HEK293 (cell line): ENCODE data around the gene AKAP11.

ENCODE experiments used
- CTCF ChIA-PET: fragments of 350-600 bp; formaldehyde crosslinking; extraction: SDS; loops from one replicate; lab custom pipeline; 2021; ENCODE audit warnings: antibody characterized with exemption; lab: Yijun Ruan, JAX
- POLR2A ChIA-PET: fragments of 300-600 bp; formaldehyde crosslinking; extraction: SDS; loops from one replicate; lab custom pipeline; 2020; ENCODE audit warnings: antibody characterized with exemption, inconsistent platforms; lab: Yijun Ruan, JAX
- H3K27ac ChIP-seq: fragments of 200-500 bp; sonication (Bioruptor generic); 2 replicates; pipeline ENCODE4 v1.5.1; 2014; ENCODE audit warnings: low read depth, low read length, control low read depth, inconsistent platforms; ENCODE audit errors: extremely low read depth
- H3K36me3 ChIP-seq, 2 experiments: fragments of 200-500 bp in 1 of 2; sonication (Bioruptor generic) in 1 of 2; 1 replicate in 1 of 2; 2 replicates in 1 of 2; pipeline ENCODE4 v1.5.1; 2014 to 2017; ENCODE audit warnings: inconsistent platforms in 2 of 2, low read length in 2 of 2; ENCODE audit not compliant: control insufficient read depth in 2 of 2, insufficient read depth in 1 of 2
- H3K4me1 ChIP-seq: fragments of 200-500 bp; sonication (Bioruptor generic); 2 replicates; pipeline ENCODE4 v1.5.1; 2014; ENCODE audit warnings: mild to moderate bottlenecking, low read length, inconsistent platforms; ENCODE audit not compliant: control insufficient read depth, insufficient read depth
- H3K4me3 ChIP-seq: 2 replicates; pipeline ENCODE4 v1.5.1; 2011; ENCODE audit warnings: low read depth, mild to moderate bottlenecking, control low read depth, low read length, moderate library complexity
- H3K9me3 ChIP-seq: fragments of 200-500 bp; sonication (Bioruptor generic); 2 replicates; pipeline ENCODE4 v1.5.1; 2014; ENCODE audit warnings: low read depth, low read length, inconsistent platforms; ENCODE audit not compliant: control insufficient read depth, insufficient read depth
- EGR2 ChIP-seq: fragments of 450-650 bp; formaldehyde crosslinking; IDR thresholded peaks from 2 replicates; pipeline ENCODE4 v1.5.1; 2016; ENCODE audit warnings: low read depth, missing biosample characterization, missing genetic modification characterization
- GLI2 ChIP-seq: fragments of 450-650 bp; formaldehyde crosslinking; IDR thresholded peaks from 2 replicates; pipeline ENCODE4; 2017; ENCODE audit warnings: missing biosample characterization, missing genetic modification characterization, low read depth, borderline replicate concordance
- HOXA7 ChIP-seq: sonication (generic); formaldehyde crosslinking; IDR thresholded peaks from 2 replicates; pipeline ENCODE4 v1.8.1; 2022; ENCODE audit warnings: missing genetic modification reagents, borderline replicate concordance
- INSM2 ChIP-seq: fragments of 450-650 bp; formaldehyde crosslinking; IDR thresholded peaks from 2 replicates; pipeline ENCODE4 v1.5.1; 2016; ENCODE audit warnings: missing biosample characterization, missing genetic modification characterization
- KLF9 ChIP-seq: fragments of 450-650 bp; formaldehyde crosslinking; IDR thresholded peaks from 2 replicates; pipeline ENCODE4 v1.5.1; 2016; ENCODE audit warnings: missing biosample characterization, missing genetic modification characterization, low read depth
- MYNN ChIP-seq: fragments of 450-650 bp; formaldehyde crosslinking; IDR thresholded peaks from 2 replicates; pipeline ENCODE4 v1.5.1; 2016; ENCODE audit warnings: missing biosample characterization, missing genetic modification characterization, borderline replicate concordance
- PBX3 ChIP-seq: sonication (generic); formaldehyde crosslinking; IDR thresholded peaks from 2 replicates; pipeline ENCODE4 v1.8.1; 2022; ENCODE audit warnings: mild to moderate bottlenecking, moderate library complexity, missing genetic modification reagents
- SALL2 ChIP-seq: fragments of 450-650 bp; formaldehyde crosslinking; IDR thresholded peaks from 2 replicates; pipeline ENCODE4 v1.5.0; 2017; ENCODE audit warnings: missing biosample characterization, mild to moderate bottlenecking, missing genetic modification characterization, borderline replicate concordance
- SCRT1 ChIP-seq: fragments of 450-650 bp; formaldehyde crosslinking; IDR thresholded peaks from 2 replicates; pipeline ENCODE4 v1.5.1; 2016; ENCODE audit warnings: missing biosample characterization, missing genetic modification characterization, borderline replicate concordance
- SCRT2 ChIP-seq: fragments of 450-650 bp; formaldehyde crosslinking; IDR thresholded peaks from 2 replicates; pipeline ENCODE4 v1.5.1; 2016; ENCODE audit warnings: missing biosample characterization, missing genetic modification characterization
- SETDB1 ChIP-seq: IDR thresholded peaks from one replicate; pipeline ENCODE4 v1.6.1; 2017; ENCODE audit warnings: mild to moderate bottlenecking, low read length, moderate library complexity, mixed read lengths; ENCODE audit not compliant: insufficient read length
- TCF7L2 ChIP-seq: IDR thresholded peaks from 2 replicates; pipeline ENCODE4 v1.6.1; 2011; ENCODE audit warnings: low read depth, mild to moderate bottlenecking, inconsistent platforms, low read length, moderate library complexity, borderline replicate concordance
- TRIM28 ChIP-seq: IDR thresholded peaks from 2 replicates; pipeline ENCODE4 v1.6.1; 2011; ENCODE audit warnings: low read length, control low read depth, borderline replicate concordance
- ZBTB20 ChIP-seq: fragments of 450-650 bp; formaldehyde crosslinking; IDR thresholded peaks from 2 replicates; pipeline ENCODE4 v1.5.1; 2016; ENCODE audit warnings: missing biosample characterization, missing genetic modification characterization
- ZFP41 ChIP-seq: fragments of 450-650 bp; formaldehyde crosslinking; IDR thresholded peaks from 2 replicates; pipeline ENCODE4 v1.5.1; 2016; ENCODE audit warnings: missing biosample characterization, missing genetic modification characterization, borderline replicate concordance
- ZNF146 ChIP-seq: fragments of 450-650 bp; formaldehyde crosslinking; IDR thresholded peaks from 2 replicates; pipeline ENCODE4 v1.5.1; 2016; ENCODE audit warnings: missing biosample characterization, missing genetic modification characterization
- ZNF16 ChIP-seq: fragments of 450-650 bp; formaldehyde crosslinking; IDR thresholded peaks from 2 replicates; pipeline ENCODE4 v1.5.1; 2016; ENCODE audit warnings: low read depth, missing biosample characterization, missing genetic modification characterization
- ZNF211 ChIP-seq: fragments of 450-650 bp; formaldehyde crosslinking; IDR thresholded peaks from 2 replicates; pipeline ENCODE4 v1.5.1; 2016; ENCODE audit warnings: low read depth, missing biosample characterization, missing genetic modification characterization
- ZNF223 ChIP-seq: fragments of 450-650 bp; formaldehyde crosslinking; IDR thresholded peaks from 2 replicates; pipeline ENCODE4 v1.5.1; 2016; ENCODE audit warnings: missing biosample characterization, missing genetic modification characterization
- ZNF366 ChIP-seq: fragments of 450-650 bp; formaldehyde crosslinking; conservative IDR thresholded peaks from 2 replicates; pipeline ENCODE4 v1.5.1; 2016; ENCODE audit warnings: missing biosample characterization, missing genetic modification characterization
- ZNF423 ChIP-seq: fragments of 450-650 bp; formaldehyde crosslinking; IDR thresholded peaks from 2 replicates; pipeline ENCODE4 v1.5.1; 2016; ENCODE audit warnings: missing biosample characterization, missing genetic modification characterization
- ZNF473 ChIP-seq: fragments of 450-650 bp; formaldehyde crosslinking; IDR thresholded peaks from 2 replicates; pipeline ENCODE4 v1.5.1; 2017; ENCODE audit warnings: missing biosample characterization, missing genetic modification characterization
- ZNF514 ChIP-seq: fragments of 450-650 bp; formaldehyde crosslinking; IDR thresholded peaks from 2 replicates; pipeline ENCODE4 v1.5.1; 2016; ENCODE audit warnings: missing biosample characterization, missing genetic modification characterization
- ZNF530 ChIP-seq: fragments of 450-650 bp; formaldehyde crosslinking; IDR thresholded peaks from 2 replicates; pipeline ENCODE4 v1.5.1; 2016; ENCODE audit warnings: low read depth, missing biosample characterization, missing genetic modification characterization
- ZNF571 ChIP-seq: fragments of 450-650 bp; formaldehyde crosslinking; IDR thresholded peaks from 2 replicates; pipeline ENCODE4 v1.5.0; 2017; ENCODE audit warnings: missing biosample characterization, missing genetic modification characterization
- ZNF585B ChIP-seq: fragments of 450-650 bp; formaldehyde crosslinking; IDR thresholded peaks from 2 replicates; pipeline ENCODE4 v1.5.1; 2016; ENCODE audit warnings: missing biosample characterization, missing genetic modification characterization
- ZNF621 ChIP-seq: fragments of 450-650 bp; formaldehyde crosslinking; IDR thresholded peaks from 2 replicates; pipeline ENCODE4 v1.5.1; 2017; ENCODE audit warnings: missing biosample characterization, missing genetic modification characterization
- ZNF626 ChIP-seq: fragments of 450-650 bp; sonication (Bioruptor Pico); formaldehyde crosslinking; IDR thresholded peaks from 2 replicates; pipeline ENCODE4 v1.5.1; 2018; ENCODE audit warnings: missing biosample characterization, missing genetic modification characterization, inconsistent platforms
- ZNF664 ChIP-seq: fragments of 450-650 bp; formaldehyde crosslinking; IDR thresholded peaks from 2 replicates; pipeline ENCODE4 v1.5.1; 2016; ENCODE audit warnings: missing biosample characterization, missing genetic modification characterization
- ZNF670 ChIP-seq: fragments of 450-650 bp; formaldehyde crosslinking; IDR thresholded peaks from 2 replicates; pipeline ENCODE4 v1.5.1; 2016; ENCODE audit warnings: missing biosample characterization, missing genetic modification characterization, low read depth
- ZNF791 ChIP-seq: fragments of 450-650 bp; formaldehyde crosslinking; IDR thresholded peaks from 2 replicates; pipeline ENCODE4 v1.5.1; 2016; ENCODE audit warnings: missing biosample characterization, missing genetic modification characterization
- TF ChIP-seq, protein P1 (sequence below): fragments of 450-650 bp; formaldehyde crosslinking; IDR thresholded peaks from 2 replicates; pipeline ENCODE4 v1.5.1; 2017; ENCODE audit warnings: missing biosample characterization, missing genetic modification characterization
- TF ChIP-seq, protein P2 (sequence below): fragments of 450-650 bp; formaldehyde crosslinking; IDR thresholded peaks from 2 replicates; pipeline ENCODE4; 2016; ENCODE audit warnings: missing biosample characterization, missing genetic modification characterization

AKAP11 gene

DNA sequence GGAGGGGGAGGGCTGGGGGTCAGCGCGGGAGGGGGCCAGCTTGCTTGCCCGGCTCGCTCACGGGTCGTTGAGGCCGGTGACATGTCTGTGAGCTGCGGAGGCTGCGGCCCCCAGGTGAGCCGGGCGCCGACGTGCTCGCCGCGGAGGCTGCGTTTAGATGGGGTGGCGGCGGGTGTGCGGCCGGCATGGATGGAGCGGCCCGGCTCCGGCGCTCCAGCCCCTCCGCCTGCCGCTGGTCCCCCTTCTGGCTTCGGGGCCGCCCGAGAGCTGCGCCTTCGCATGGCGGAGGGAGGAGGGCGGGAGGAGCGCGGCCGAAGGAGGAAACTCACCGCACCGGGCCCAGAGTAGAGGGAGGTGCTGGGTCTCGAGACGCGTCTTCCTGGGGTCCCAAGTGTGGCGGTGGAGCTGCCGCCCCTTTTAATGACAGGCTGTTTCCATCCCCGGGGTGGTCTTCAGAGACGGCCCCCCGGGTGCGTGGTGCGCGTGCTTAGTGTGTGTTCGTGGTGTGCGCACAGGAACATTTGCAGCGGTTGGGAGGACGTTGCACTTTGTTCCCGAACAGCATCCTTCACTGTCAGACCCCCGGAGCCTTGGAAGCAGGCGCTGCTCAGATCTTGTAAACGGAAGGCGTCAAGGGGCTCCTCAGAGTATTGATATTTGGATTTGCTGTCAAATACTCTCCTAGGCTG is at the start of gene AKAP11:
AKAP11 (plus strand) TSS at position 38 of the 689 bp plus-strand sequence. CDS start 14,197 bp downstream, outside the sequence.
- POLR2A ChIA-PET = no interaction called here
- TF ChIP-seq ZNF223 (tag by site-specific recombination) (no peak), ZNF16 (tag by site-specific recombination) (no peak), ZNF585B (tag by site-specific recombination) (no peak), SCRT1 (tag by site-specific recombination) (no peak), ZNF791 (no peak), INSM2 (tag by site-specific recombination) (peak; percentile 43; the same call in 1 of the 2 replicates), TCF7L2 (no peak), KLF9 (no peak; the same call in 1 of the 2 replicates), TRIM28 (no peak), ZNF366 (no peak), ZNF514 (tag by site-specific recombination) (no peak), ZNF423 (tag by site-specific recombination) (no peak), GLI2 (tag by site-specific recombination) (no peak), ZFP41 (tag by site-specific recombination) (no peak), HOXA7 (CRISPR knock-in tag) (no peak), ZNF621 (no peak), ZBTB20 (peak; percentile 30; the same call in 1 of the 2 replicates), ZNF530 (no peak), ZNF211 (tag by site-specific recombination) (no peak), ZNF473 (no peak), SETDB1 (no peak), SALL2 (tag by site-specific recombination) (no peak), SCRT2 (tag by site-specific recombination) (no peak), ZNF626 (tag by site-specific recombination) (no peak), MYNN (0 out of 2 replicates have a peak, but pooled peaks have one; percentile 15), ZNF664 (tag by site-specific recombination) (no peak), PBX3 (no peak), EGR2 (tag by site-specific recombination) (no peak), ZNF670 (tag by site-specific recombination) (no peak), ZNF571 (tag by site-specific recombination) (no peak), ZNF146 (no peak)
- TF ChIP-seq, protein P1, sequence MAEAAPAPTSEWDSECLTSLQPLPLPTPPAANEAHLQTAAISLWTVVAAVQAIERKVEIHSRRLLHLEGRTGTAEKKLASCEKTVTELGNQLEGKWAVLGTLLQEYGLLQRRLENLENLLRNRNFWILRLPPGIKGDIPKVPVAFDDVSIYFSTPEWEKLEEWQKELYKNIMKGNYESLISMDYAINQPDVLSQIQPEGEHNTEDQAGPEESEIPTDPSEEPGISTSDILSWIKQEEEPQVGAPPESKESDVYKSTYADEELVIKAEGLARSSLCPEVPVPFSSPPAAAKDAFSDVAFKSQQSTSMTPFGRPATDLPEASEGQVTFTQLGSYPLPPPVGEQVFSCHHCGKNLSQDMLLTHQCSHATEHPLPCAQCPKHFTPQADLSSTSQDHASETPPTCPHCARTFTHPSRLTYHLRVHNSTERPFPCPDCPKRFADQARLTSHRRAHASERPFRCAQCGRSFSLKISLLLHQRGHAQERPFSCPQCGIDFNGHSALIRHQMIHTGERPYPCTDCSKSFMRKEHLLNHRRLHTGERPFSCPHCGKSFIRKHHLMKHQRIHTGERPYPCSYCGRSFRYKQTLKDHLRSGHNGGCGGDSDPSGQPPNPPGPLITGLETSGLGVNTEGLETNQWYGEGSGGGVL (tag by site-specific recombination) = no peak
- TF ChIP-seq, protein P2, sequence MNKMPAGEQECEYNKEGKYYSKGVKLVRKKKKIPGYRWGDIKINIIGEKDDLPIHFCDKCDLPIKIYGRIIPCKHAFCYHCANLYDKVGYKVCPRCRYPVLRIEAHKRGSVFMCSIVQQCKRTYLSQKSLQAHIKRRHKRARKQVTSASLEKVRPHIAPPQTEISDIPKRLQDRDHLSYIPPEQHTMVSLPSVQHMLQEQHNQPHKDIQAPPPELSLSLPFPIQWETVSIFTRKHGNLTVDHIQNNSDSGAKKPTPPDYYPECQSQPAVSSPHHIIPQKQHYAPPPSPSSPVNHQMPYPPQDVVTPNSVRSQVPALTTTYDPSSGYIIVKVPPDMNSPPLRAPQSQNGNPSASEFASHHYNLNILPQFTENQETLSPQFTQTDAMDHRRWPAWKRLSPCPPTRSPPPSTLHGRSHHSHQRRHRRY (tag by site-specific recombination) = no peak

More for the DNA sequence above, at the start of gene AKAP11:
- Histone ChIP-seq H3K4me1 (peaks cover 5% of the 10 kb centered on the region; the same call in 1 of the 2 replicates), H3K36me3 (no peaks in the 10 kb centered on the region), H3K27ac (peak within 1 kb of the TSS; percentile 80), H3K4me3 (peak within 1 kb of the TSS; percentile 71), H3K9me3 (no peaks in the 10 kb centered on the region)
- CTCF ChIA-PET = interaction anchor here (0.6 kb wide), 1 partner anchor 1459 kb away, joined by 4 read pairs; no protein-coding TSS in a partner anchor
